ENCODE results near the gene HAUS6.

The HAUS6 gene

DNA sequence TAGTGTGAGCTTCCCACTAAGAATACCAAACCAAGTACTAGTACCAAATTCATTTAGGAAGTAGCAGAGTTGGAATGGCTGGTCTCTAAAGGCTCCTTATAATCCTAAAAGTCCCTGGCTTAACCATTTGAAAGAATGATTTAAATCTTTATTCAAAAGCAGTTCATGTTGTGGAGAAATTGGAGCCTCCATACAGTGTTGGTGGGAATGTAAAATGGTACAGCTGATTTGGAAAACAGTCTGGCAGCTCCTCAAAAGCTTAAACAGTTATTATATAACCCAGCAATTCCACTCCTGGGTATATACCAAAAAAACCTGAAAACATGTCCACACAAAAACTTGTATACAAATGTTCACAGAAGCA, 21.7 kb upstream of the HAUS6 start:
- H3K27ac ChIP-seq = peak overlapping the region; percentile 71
- TF ChIP-seq CTCF (conservative IDR thresholded peaks at IDR 0.05) = no peak

DNA sequence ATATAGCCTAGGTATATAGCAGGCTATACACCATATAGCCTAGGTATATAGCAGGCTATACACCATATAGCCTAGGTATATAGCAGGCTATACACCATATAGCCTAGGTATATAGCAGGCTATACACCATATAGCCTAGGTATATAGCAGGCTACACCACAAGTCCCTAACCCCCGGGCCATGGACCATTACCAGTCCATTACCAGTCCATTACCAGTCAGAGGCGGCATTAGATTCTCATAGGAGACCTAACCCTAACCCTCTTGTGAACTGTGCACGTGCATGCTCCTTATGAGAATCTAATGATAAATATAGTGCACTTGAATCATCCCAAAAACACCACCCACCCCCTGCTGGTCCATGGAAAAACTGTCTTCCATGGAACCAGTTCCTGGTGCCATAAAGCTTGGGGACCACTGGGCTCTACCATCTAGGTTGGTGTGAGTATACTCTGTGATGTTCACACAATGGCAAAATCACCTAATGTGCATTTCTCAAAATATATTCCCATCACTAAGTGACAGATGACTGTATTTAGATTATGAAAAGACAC, 19.9 kb upstream of the HAUS6 start:
- TF ChIP-seq CTCF (conservative IDR thresholded peaks at IDR 0.05) = no peak
- peak overlapping the region; percentile 71; the same call in 1 of the 2 replicates for H3K27ac ChIP-seq

- H3K27ac ChIP-seq = peak overlapping the region; percentile 31; the same call in 1 of the 2 replicates
- TF ChIP-seq CTCF (conservative IDR thresholded peaks at IDR 0.05) = no peak
These were observed 18.2 kb upstream of the HAUS6 start for GRCh38 chr9:19120877-19121276.

DNA sequence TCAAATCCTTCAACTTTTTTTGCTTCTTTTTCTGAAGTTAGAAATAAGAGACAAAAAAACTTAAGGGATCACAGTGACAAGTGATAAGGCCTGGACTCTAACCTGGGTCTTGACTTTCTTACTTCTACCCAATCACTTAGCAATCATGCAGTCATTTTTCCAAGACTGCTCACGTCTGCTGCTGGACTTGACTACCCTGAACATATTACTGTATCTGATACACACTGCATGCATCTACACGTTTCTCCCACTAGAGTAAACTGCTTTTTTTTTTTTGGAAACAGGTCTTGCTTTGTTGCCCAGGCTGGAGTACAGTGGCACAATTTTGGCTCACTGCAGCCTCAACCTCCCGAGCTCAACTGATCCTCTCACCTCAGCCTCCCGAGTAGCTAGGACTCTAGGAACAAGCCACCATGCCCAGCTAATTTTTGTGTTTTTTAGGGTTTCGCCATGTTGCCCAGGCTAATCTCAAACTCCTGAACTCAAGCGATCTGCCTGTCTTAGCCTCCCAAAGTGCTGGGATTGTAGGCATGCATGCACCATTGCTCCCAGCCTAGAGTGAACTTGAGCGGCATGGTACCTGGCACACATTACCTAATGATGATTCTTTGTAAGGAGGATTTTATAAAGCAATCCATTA, 17.2 kb upstream of the HAUS6 start:
- no peak for TF ChIP-seq CTCF (conservative IDR thresholded peaks at IDR 0.05)
- H3K27ac ChIP-seq = no peak overlapping the region

DNA sequence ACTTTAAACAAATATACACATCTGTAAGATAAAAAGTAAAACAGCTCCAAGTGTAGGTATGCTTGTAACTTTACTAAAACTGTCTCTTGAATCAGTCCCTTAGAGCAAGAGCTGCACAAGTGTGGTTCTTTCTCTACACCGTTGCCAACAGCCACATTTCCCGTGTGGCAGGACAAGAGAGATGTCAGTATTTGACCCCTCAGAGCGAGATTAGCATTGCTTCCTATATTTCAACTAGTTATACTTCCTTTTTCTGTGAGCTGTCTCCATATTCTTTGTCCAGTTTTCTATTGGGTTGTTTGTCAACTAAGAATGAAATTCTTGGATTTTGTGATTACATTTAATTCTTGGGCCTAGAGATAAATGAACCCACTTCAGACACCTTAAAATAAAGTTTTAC, 16.5 kb upstream of the HAUS6 start:
- no peak overlapping the region for H3K27ac ChIP-seq

GRCh38 chr9:19117039-19117716, 14.5 kb upstream of the HAUS6 start:
- no peak for TF ChIP-seq CTCF (conservative IDR thresholded peaks at IDR 0.05)
- H3K27ac ChIP-seq = no peak overlapping the region

More for the DNA sequence above, 16.5 kb upstream of the HAUS6 start:
- TF ChIP-seq CTCF (conservative IDR thresholded peaks at IDR 0.05) = no peak

DNA sequence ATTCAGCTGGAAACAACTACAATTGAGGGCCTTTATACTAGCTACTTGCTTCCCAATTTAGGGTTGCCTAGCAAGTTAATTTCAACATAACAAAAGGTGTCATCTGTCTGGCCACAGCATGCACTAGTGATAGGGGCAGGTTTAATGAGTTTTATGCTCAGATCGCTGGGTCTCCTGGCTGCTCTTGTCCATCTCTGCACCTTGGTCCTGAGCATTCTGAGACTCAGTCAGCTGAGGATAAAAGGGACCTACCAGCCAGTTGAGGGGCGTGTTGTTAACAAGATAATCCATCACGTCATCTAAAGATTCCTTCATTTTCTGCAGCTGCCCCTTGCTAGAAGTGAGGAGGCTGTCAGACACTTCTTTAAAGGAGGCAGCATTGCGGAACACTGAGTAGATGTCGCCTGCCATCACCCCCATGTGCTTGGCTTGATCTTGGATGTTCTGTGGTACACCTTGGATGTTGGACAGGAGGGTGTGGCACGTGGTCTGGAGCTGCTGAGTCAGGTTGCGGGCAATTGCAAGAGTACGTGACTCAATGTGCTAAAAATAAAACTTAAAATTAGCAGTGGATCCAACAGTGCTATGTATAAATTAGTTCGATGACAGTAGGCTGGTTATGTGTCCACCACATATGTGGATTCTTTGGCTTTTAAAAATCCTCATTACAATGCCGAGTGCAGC, 13.5 kb upstream of the HAUS6 start:
- no peak overlapping the region for H3K27ac ChIP-seq
- TF ChIP-seq CTCF (conservative IDR thresholded peaks at IDR 0.05) = no peak

Measured in VCaP (cell line).